ENCODE data around the gene RHOF. TPM values are rescaled to one million over a fixed set of nuclear protein-coding genes. Genes with fewer than 3 reads are reported as not detected.
A peak's percentile ranks its signal among the peaks of the same experiment; 100 is the strongest.

The RHOF gene
- total RNA-seq, 2 experiments from 2014 or later = 23.5 to 53.7 TPM

DNA sequence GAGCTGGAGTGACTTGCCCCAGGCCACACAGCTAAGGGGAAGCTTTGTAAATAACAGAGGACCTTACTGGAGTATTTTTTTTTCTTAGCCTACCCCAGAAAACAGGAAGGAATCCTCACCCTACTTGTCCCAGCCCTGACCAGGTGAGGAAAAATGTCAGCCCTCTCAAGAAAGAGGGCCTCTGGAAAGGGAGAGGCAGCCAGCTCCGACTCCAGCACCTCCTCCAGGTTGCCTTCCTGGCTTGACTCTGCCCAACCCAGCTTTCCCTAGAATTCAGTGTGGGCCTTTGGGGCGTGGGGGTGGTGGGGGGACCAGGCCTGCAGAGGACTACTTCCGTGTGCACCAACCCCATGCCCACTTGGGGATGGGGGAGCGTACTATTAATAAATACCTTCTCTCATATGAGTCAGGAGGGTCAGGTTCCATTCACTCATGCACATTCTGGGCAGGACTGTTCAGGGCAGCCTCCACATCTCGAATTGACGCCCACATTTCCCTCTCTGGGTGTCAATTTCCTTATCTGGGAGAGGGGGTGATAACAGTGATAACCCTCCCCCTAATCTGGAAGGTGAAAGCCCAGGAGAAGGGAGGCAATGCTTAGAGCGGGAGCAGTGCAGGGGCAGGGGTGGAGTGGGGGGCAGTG, 5.2 kb downstream of the RHOF start:
- H3K79me2 ChIP-seq (ENCODE audit: insufficient read depth, low read depth, low read length) = no peaks in the 10 kb centered on the region
- peaks cover 66% of the 10 kb centered on the region for H3K4me1 ChIP-seq (ENCODE audit: insufficient read depth, low read length, poor library complexity, severe bottlenecking)
- POLR2A ChIA-PET = interaction anchor here (0.7 to 1.5 kb wide), 5 partner anchors 15 to 1747 kb away, joined by 3 to 8 read pairs (median 4); partner anchors contain the start of gene TMEM120B
- no peak overlapping the region for H3K4me3 ChIP-seq (ENCODE audit: low read depth, low read length, poor library complexity, severe bottlenecking)
- no peak for TF ChIP-seq CTCF (conservative IDR thresholded peaks at IDR 0.05; ENCODE audit: low read length)
- TF ChIP-seq EZH2phosphoT487 (IDR thresholded peaks at IDR 0.05; ENCODE audit: borderline replicate concordance, low read depth, low read length) = no peak
- H3K9me3 ChIP-seq (ENCODE audit: low read length) = no peaks in the 10 kb centered on the region
- no peaks in the 10 kb centered on the region for H3K36me3 ChIP-seq (ENCODE audit: insufficient read depth, low read length)
- no peaks in the 10 kb centered on the region for H4K20me1 ChIP-seq (ENCODE audit: insufficient read depth, low read length)
- DNase-seq (ENCODE audit: low spot score) = no peak
- CTCF ChIA-PET (ENCODE audit: unreplicated experiment) = interaction anchor here (0.6 kb wide), 1 partner anchor 16 kb away, joined by 3 read pairs; no protein-coding TSS in a partner anchor
- BruUV-seq (replicated peaks) = no TSS peak
- H3K27ac ChIP-seq (ENCODE audit: low read depth, low read length, poor library complexity, severe bottlenecking) = peak overlapping the region; percentile 86
- no peak overlapping the region for H2AFZ ChIP-seq (ENCODE audit: low read length)
- H3K9me2 ChIP-seq (ENCODE audit: insufficient read depth, low read length) = no peaks in the 10 kb centered on the region
- H3K4me2 ChIP-seq (ENCODE audit: low read length) = peak overlapping the region; percentile 72
- intact Hi-C loops (cut with micrococcal nuclease; ENCODE audit: unreplicated experiment) = no loop called here

DNA sequence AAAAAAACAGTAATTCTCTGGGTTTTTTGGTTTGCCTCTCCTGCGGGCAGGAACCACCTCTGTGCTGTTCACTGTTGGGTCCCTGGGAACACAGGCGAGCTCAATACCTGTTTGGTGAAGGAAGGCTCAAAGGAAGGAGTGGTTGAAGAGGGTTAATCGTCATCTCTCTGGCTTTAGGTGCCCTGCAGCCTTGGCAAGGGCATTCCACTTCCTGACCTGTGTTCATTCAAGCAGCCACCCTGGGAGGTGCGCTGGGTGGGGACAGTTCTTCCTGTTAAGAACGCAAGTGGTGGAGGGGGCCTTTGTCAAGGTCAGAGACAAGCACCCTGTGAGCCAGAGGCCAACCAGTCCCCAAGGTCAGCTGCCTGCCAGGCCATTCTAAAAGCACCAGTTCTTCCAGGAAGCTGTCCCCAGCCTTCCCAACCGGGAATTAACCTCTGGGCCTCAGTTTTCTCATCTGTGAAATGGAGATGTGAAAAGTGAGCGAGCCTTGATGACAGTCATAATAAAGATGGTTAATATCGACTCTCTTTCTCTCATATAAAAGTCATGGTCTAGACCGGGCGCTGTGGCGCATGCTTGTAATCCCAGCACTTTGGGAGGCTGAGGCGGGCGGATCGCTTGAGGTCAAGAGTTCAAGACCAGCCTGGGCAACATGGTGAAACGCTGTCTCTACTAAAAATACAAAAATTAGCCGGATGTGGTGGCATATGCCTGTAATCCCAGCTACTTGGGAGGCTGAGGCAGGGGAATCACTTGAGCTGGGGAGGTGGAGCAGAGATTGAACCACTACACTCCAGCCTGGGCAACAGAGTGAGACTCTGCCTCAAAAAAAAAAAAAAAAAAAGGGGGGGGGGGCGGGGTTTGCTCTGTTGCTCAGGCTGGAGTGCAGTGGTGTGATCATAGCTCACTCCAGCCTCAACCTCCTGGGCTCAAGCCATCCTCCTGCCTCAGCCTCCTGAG, 6.1 kb downstream of the RHOF start:
- Histone ChIP-seq H3K36me3 (ENCODE audit: insufficient read depth, low read length) (no peaks in the 10 kb centered on the region), H3K9me2 (ENCODE audit: insufficient read depth, low read length) (no peaks in the 10 kb centered on the region), H3K79me2 (ENCODE audit: insufficient read depth, low read depth, low read length) (no peaks in the 10 kb centered on the region), H4K20me1 (ENCODE audit: insufficient read depth, low read length) (no peaks in the 10 kb centered on the region), H3K9me3 (ENCODE audit: low read length) (no peaks in the 10 kb centered on the region), H3K4me1 (ENCODE audit: insufficient read depth, low read length, poor library complexity, severe bottlenecking) (peaks cover 64% of the 10 kb centered on the region), H2AFZ (ENCODE audit: low read length) (no peak overlapping the region), H3K4me3 (ENCODE audit: low read depth, low read length, poor library complexity, severe bottlenecking) (no peak overlapping the region), H3K27ac (ENCODE audit: low read depth, low read length, poor library complexity, severe bottlenecking) (peak overlapping the region; percentile 22), H3K4me2 (ENCODE audit: low read length) (peak overlapping the region; percentile 72)
- intact Hi-C loops (cut with micrococcal nuclease; ENCODE audit: unreplicated experiment) = no loop called here
- POLR2A ChIA-PET = interaction anchor here (0.7 to 1.5 kb wide), 4 partner anchors 16 to 1748 kb away, joined by 3 to 8 read pairs (median 4); partner anchors contain the start of gene TMEM120B
- CTCF ChIA-PET (ENCODE audit: unreplicated experiment) = interaction anchor here (0.6 kb wide), 2 partner anchors 10 to 15 kb away, joined by 3 to 5 read pairs; no protein-coding TSS in a partner anchor
- DNase-seq (ENCODE audit: low spot score) = no peak
- BruUV-seq (replicated peaks) = no TSS peak
- TF ChIP-seq EZH2phosphoT487 (IDR thresholded peaks at IDR 0.05; ENCODE audit: borderline replicate concordance, low read depth, low read length) (no peak), CTCF (conservative IDR thresholded peaks at IDR 0.05; ENCODE audit: low read length) (no peak)
